ENCODE data around the gene ELFN1. TPM values are rescaled to one million over a fixed set of nuclear protein-coding genes. Genes with fewer than 3 reads are reported as not detected.

Gene ELFN1
- total RNA-seq, 2 donors from 2014 or later = 0.11 TPM; not detected in 1

DNA sequence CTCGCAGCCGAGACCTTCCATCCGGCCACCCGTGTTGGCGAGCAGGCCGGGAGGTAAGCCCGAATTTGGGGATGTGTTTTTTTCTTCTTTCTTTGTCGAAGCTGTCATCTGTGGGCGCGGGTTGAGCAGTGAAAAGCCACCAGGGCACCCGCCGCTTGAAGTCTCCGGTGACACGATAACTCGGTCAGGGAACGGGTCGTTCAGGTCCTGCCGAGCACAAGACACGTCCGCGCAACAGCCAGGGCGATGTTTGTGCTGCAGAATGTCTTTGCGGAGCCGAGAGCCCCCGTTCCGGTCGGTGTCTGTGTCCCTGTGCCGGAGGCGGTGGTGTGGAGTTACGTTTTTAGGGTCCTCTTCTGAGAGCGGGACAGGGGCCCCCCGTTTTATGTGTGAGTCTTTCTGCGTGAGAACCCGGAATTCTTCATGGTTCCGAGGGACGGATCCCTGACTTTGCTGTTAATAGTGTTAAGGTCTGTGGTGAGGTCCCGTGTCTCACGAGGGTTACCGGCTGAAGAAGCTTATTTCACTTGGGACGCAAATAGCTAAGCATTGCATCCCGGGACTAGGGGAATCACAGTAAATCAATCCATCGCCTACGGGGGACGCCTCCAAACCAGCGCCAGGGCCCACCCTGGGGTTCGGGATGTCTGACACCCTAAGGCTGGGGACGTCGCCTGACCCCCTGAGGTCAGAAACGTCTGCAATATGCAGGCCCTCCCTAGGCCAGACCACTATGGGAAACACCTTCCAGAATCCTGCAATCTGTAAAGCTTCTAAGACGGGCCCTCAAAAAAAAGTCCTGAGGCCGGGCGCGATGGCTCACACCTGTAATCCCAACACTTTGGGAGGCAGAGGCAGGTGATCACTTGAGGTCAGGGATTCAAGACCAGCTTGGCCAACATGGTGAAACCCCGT lies 99.5 kb downstream of the ELFN1 start:
- ATAC-seq = no peak
- peaks cover 6% of the 10 kb centered on the region for H3K9me3 Mint-ChIP-seq
- H3K36me3 Mint-ChIP-seq = no peaks in the 10 kb centered on the region
- H3K27ac Mint-ChIP-seq = no peak overlapping the region
- no peaks in the 10 kb centered on the region for H3K4me1 Mint-ChIP-seq (ENCODE audit: low read depth in 2 of 2)
- peaks cover 6 to 10% of the 10 kb centered on the region in 2 donors for H3K27me3 Mint-ChIP-seq
- H3K4me3 Mint-ChIP-seq = no peak overlapping the region
- DNase-seq (ENCODE audit: low spot score) = no peak

- Mint-ChIP-seq H3K4me1 (ENCODE audit: low read depth in 2 of 2) (no peaks in the 10 kb centered on the region), H3K9me3 (peaks cover 6% of the 10 kb centered on the region), H3K36me3 (no peaks in the 10 kb centered on the region), H3K27ac (no peak overlapping the region), H3K4me3 (no peak overlapping the region), H3K27me3 (peaks cover 8 to 12% of the 10 kb centered on the region in 2 donors)
- DNase-seq (ENCODE audit: low spot score) (no peak), ATAC-seq (no peak)
Measured at GRCh38 chr7:1770331-1770730, 100.3 kb downstream of the ELFN1 start.

- Mint-ChIP-seq H3K27me3 (peaks cover 19 to 27% of the 10 kb centered on the region in 2 donors), H3K9me3 (peaks cover 6% of the 10 kb centered on the region), H3K36me3 (peaks cover 13% of the 10 kb centered on the region), H3K27ac (no peak overlapping the region), H3K4me3 (no peak overlapping the region), H3K4me1 (ENCODE audit: low read depth in 2 of 2) (no peaks in the 10 kb centered on the region)
- ATAC-seq (no peak), DNase-seq (ENCODE audit: low spot score) (no peak)
Measured at GRCh38 chr7:1775389-1775788, 105.3 kb downstream of the ELFN1 start.

- no peak for ATAC-seq
- Mint-ChIP-seq H3K9me3 (peaks cover 6% of the 10 kb centered on the region), H3K36me3 (peaks cover 13% of the 10 kb centered on the region), H3K27ac (no peak overlapping the region), H3K27me3 (peaks cover 19 to 27% of the 10 kb centered on the region in 2 donors), H3K4me3 (no peak overlapping the region), H3K4me1 (ENCODE audit: low read depth in 2 of 2) (no peaks in the 10 kb centered on the region)
- DNase-seq (ENCODE audit: low spot score) = no peak
Measured at GRCh38 chr7:1777122-1777521, 107.0 kb downstream of the ELFN1 start.

DNA sequence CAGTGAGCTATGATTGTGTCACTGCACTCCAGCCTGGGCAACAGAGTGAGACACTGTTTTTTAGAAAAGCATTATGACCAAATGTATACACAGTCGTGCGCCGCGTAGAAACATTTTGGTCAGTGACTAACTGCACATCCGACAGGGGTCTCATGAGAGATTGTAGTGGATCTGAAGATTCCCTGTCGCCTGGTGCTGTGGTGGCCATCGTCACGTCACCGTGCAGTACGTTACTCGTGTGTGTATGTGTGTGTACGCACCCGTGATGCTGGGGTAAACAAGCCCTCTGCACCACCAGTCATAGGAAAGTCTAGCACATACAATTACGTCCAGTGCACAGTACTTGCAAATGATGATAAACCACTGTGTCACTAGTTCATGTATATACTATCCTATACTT lies 109.4 kb downstream of the ELFN1 start:
- H3K27ac Mint-ChIP-seq = no peak overlapping the region

DNA sequence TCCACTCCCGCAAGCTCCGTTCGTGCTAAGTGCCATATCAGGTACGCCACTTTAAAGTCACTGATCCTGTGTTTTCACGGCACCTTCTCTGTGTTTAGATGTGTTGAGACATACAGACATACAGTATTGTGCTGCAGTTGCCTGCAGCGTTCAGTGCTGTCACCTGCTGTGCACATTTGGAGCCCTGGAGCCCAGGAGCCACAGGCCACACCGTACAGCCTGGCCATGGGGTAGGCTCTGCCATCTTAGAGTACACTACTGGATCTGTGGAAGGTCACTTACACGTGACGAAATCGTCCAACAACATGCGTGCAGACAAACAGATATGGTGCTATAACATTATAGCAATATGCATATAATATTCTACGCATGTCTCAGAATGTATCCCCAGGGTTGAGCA lies 111.3 kb downstream of the ELFN1 start:
- Mint-ChIP-seq H3K9me3 (no peaks in the 10 kb centered on the region), H3K4me3 (no peak overlapping the region), H3K36me3 (peaks cover 18% of the 10 kb centered on the region), H3K27me3 (peaks cover 18 to 29% of the 10 kb centered on the region in 2 donors), H3K4me1 (ENCODE audit: low read depth in 2 of 2) (no peaks in the 10 kb centered on the region), H3K27ac (no peak overlapping the region)
- no peak for DNase-seq (ENCODE audit: low spot score)
- ATAC-seq = peak in 1 of 2 donors; percentile 17

More for the DNA sequence above, 109.4 kb downstream of the ELFN1 start:
- no peak for DNase-seq (ENCODE audit: low spot score)
- Mint-ChIP-seq H3K4me3 (no peak overlapping the region), H3K36me3 (peaks cover 13% of the 10 kb centered on the region), H3K4me1 (ENCODE audit: low read depth in 2 of 2) (no peaks in the 10 kb centered on the region), H3K27me3 (peaks cover 17 to 29% of the 10 kb centered on the region in 2 donors), H3K9me3 (no peaks in the 10 kb centered on the region)
- ATAC-seq = no peak

DNA sequence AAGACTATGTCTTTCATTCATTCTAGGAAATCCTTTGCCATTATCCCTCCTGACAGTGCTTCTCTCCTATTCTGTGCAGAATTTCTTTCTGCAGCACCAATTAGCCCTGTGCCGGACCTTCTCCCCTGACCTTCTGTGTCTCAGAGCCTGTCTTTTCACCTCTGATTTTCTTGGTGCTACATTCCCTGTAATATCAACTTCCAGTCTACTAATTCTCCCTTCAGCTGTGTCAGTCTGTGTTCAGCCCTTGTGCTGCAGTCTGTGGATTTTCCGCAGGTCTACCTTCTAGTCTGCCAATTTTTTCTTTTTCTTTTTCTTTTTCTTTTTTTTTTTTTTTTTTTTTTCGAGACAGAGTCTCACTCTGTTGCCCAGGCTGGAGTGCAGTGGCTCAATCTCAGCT lies 115.8 kb downstream of the ELFN1 start:
- Mint-ChIP-seq H3K27ac (no peak overlapping the region), H3K4me1 (ENCODE audit: low read depth in 2 of 2) (no peaks in the 10 kb centered on the region), H3K9me3 (no peaks in the 10 kb centered on the region), H3K4me3 (no peak overlapping the region), H3K36me3 (peaks cover 15% of the 10 kb centered on the region), H3K27me3 (peaks cover 11 to 31% of the 10 kb centered on the region in 2 donors)
- no peak for ATAC-seq
- DNase-seq (ENCODE audit: low spot score) = no peak

DNA sequence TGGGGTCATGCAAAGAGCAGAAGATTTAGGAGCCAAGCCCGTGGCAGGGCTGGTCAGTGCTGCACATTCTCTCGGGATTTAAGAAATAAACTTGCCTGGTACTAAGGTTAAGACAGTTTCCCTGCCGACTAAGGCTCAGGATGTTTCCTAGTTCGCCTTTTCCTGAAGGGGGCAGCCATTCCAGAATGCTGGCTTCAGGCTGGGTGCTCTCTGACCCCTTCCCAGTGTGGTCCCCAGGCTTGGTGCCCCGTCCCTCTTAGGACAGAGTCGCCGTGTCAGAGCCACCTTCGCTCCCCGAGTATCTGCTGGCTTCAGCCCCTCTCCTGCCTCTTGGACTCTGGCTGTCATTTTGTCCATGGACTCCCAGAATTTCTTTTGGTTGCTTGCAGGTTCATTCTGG lies 117.2 kb downstream of the ELFN1 start:
- no peak for ATAC-seq
- no peak overlapping the region for H3K4me3 Mint-ChIP-seq
- peaks cover 11 to 31% of the 10 kb centered on the region in 2 donors for H3K27me3 Mint-ChIP-seq
- no peaks in the 10 kb centered on the region for H3K9me3 Mint-ChIP-seq
- no peak overlapping the region for H3K27ac Mint-ChIP-seq
- no peaks in the 10 kb centered on the region for H3K4me1 Mint-ChIP-seq (ENCODE audit: low read depth in 2 of 2)
- peaks cover 15% of the 10 kb centered on the region for H3K36me3 Mint-ChIP-seq
- DNase-seq (ENCODE audit: low spot score) = no peak

DNA sequence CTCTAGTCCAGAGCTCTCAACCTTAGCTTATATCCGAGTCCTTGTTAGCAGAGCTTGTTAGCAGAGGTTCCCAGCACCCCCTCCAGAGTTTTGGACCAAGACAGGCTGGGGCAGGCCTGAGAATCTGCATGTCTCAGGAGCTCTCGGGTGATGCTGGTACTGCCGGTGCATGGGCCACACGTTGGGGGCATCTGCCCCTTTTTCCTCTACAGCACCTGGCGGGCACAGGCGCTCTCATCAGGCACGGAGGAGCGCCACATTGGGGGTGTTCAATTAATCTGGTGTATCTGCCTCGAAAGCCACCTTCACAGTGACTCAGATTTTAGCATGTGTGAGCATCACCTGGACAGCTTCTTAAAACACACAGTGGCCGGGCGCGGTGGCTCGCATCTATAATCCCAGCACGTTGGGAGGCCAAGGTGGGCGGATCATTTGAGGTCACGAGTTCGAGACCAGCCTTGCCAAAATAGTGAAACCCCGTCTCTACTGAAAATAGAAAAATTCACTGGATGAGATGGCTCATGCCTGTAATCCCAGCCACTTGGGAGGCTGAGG lies 117.7 kb downstream of the ELFN1 start:
- H3K9me3 Mint-ChIP-seq = no peaks in the 10 kb centered on the region
- H3K27me3 Mint-ChIP-seq = peaks cover 12 to 31% of the 10 kb centered on the region in 2 donors
- H3K4me1 Mint-ChIP-seq (ENCODE audit: low read depth in 2 of 2) = no peaks in the 10 kb centered on the region
- ATAC-seq (no peak), DNase-seq (ENCODE audit: low spot score) (no peak)
- H3K4me3 Mint-ChIP-seq = no peak overlapping the region
- peaks cover 15% of the 10 kb centered on the region for H3K36me3 Mint-ChIP-seq
- H3K27ac Mint-ChIP-seq = no peak overlapping the region

DNA sequence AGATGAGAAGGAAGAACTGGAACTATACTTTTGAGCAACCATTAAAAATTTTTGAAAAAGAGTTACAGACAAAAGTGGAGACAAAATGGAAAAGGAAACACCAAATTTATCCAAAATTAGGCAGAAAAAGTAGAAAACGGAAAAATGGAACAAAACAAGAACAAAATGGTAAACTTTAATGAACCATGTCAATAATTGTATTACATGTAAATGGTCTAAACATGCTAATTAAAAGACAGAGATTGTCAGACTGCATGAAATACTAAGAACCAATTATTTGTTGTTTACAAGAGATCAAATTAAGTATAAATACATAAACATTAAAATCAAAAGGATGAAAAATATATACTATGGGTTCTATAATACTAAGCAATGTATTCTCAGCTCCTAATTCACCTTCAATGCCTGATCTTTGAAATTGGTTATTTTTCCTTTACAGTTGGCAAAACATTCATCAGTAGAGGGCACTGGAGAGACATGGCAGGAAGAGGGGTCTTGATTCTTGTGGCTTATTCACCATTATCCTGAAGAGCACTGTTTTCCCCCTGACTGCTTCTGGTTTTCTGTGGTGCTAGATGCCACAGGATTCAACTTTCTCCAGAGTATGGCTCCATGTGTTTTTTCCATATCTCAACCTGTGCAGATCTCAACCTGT lies 124.9 kb downstream of the ELFN1 start:
- ATAC-seq (no peak), DNase-seq (ENCODE audit: low spot score) (no peak)
- H3K4me3 Mint-ChIP-seq = no peak overlapping the region
- H3K36me3 Mint-ChIP-seq = peaks cover 24% of the 10 kb centered on the region
- peaks cover 11% of the 10 kb centered on the region for H3K9me3 Mint-ChIP-seq
- peaks cover 23 to 29% of the 10 kb centered on the region in 2 donors for H3K27me3 Mint-ChIP-seq
- H3K27ac Mint-ChIP-seq = no peak overlapping the region
- no peaks in the 10 kb centered on the region for H3K4me1 Mint-ChIP-seq (ENCODE audit: low read depth in 2 of 2)

Other genes starting within 250 kb of the ELFN1 start
- 1 to 10 TPM; 2.0 to 2.1 TPM for gene MICALL2, start 210.8 kb upstream of the ELFN1 start, total RNA-seq
- gene INTS1, start 165.9 kb upstream of the ELFN1 start, total RNA-seq = 100 to 1,000 TPM in 1 of 2 donors, 10 to 100 TPM in 1; 79.0 to 153 TPM
- gene MAFK, start 139.6 kb upstream of the ELFN1 start, total RNA-seq = 10 to 100 TPM; 43.1 to 60.9 TPM
- gene TMEM184A, start 114.1 kb upstream of the ELFN1 start, total RNA-seq = not detected
- gene PSMG3, start 100.2 kb upstream of the ELFN1 start, total RNA-seq = 10 to 100 TPM; 23.2 to 69.1 TPM

Measured in natural killer cell treated with Interleukin-12 subunit alpha and Interleukin-12 subunit beta and Interleukin-15 and Interleukin-18, amount 100 ng/mL, for 72 hours (primary cell).